Loucy (cell line): ENCODE data around the gene CST5.

ENCODE experiments used
- H2AFZ ChIP-seq: fragments of 200-600 bp; sonication (generic); 2 replicates; pipeline ENCODE4 v1.6.0; 2016; ENCODE audit warnings: antibody characterized with exemption, mild to moderate bottlenecking, low read length, moderate library complexity
- H3F3A ChIP-seq: fragments of 200-600 bp; 2 replicates; pipeline ENCODE4 v1.6.0; 2016; ENCODE audit warnings: antibody characterized with exemption, low read depth, mild to moderate bottlenecking
- H3K27me3 ChIP-seq: fragments of 200-600 bp; sonication (generic); 2 replicates; pipeline ENCODE4 v1.6.1; 2014; ENCODE audit warnings: low read length, mild to moderate bottlenecking; ENCODE audit not compliant: insufficient read depth, poor library complexity, severe bottlenecking
- H3K36me3 ChIP-seq: fragments of 200-600 bp; sonication (generic); 2 replicates; pipeline ENCODE4 v1.6.1; 2016; ENCODE audit warnings: low read length; ENCODE audit not compliant: insufficient read depth
- H3K4me1 ChIP-seq: fragments of 200-600 bp; sonication (generic); 2 replicates; pipeline ENCODE4 v1.5.1; 2014; ENCODE audit warnings: low read length, mild to moderate bottlenecking; ENCODE audit not compliant: insufficient read depth, poor library complexity, severe bottlenecking
- H3K4me2 ChIP-seq: fragments of 200-600 bp; sonication (generic); 2 replicates; pipeline ENCODE4 v1.6.0; 2014; ENCODE audit warnings: antibody characterized with exemption, low read length, low read depth, mild to moderate bottlenecking; ENCODE audit not compliant: poor library complexity, severe bottlenecking
- H3K4me3 ChIP-seq: fragments of 200-600 bp; sonication (generic); 2 replicates; pipeline ENCODE4 v1.5.1; 2014; ENCODE audit warnings: low read length, mild to moderate bottlenecking, mixed read lengths; ENCODE audit not compliant: poor library complexity, severe bottlenecking
- H3K79me2 ChIP-seq: fragments of 200-600 bp; sonication (generic); 2 replicates; pipeline ENCODE4 v1.6.1; 2014; ENCODE audit warnings: low read length; ENCODE audit not compliant: insufficient read depth
- H3K9ac ChIP-seq: fragments of 200-600 bp; sonication (generic); 2 replicates; pipeline ENCODE4 v1.6.0; 2014; ENCODE audit warnings: mild to moderate bottlenecking, low read depth, low read length, moderate library complexity; ENCODE audit not compliant: poor library complexity, severe bottlenecking
- H3K9me2 ChIP-seq: fragments of 200-600 bp; sonication (generic); replicated peaks from 2 replicates; pipeline ENCODE4 v1.6.1; 2016; ENCODE audit warnings: low read depth, low read length, mixed read lengths
- H3K9me3 ChIP-seq: fragments of 200-600 bp; sonication (generic); 2 replicates; pipeline ENCODE4 v1.6.1; 2014; ENCODE audit warnings: mild to moderate bottlenecking, antibody characterized with exemption, low read length, low read depth; ENCODE audit not compliant: insufficient read depth
- H4K20me1 ChIP-seq: fragments of 200-600 bp; sonication (generic); 2 replicates; pipeline ENCODE4 v1.6.0; 2014; ENCODE audit warnings: antibody characterized with exemption, low read length, mild to moderate bottlenecking; ENCODE audit not compliant: insufficient read depth, poor library complexity, severe bottlenecking
- CTCF ChIP-seq: fragments of 200-600 bp; sonication (generic); conservative IDR thresholded peaks from 2 replicates; pipeline ENCODE4 v1.5.1; 2014; ENCODE audit warnings: mild to moderate bottlenecking, antibody characterized with exemption, low read length
- EZH2phosphoT487 ChIP-seq: fragments of 200-600 bp; IDR thresholded peaks from 2 replicates; pipeline ENCODE4 v1.6.1; 2018; ENCODE audit warnings: antibody characterized with exemption, mild to moderate bottlenecking, moderate library complexity, borderline replicate concordance

CST5 gene

GRCh38 chr20:23872065-23872464, 7.5 kb downstream of the CST5 start:
- H3K27me3 ChIP-seq, result no peaks in the 10 kb centered on the region
- H3K9me2 ChIP-seq, result no peaks in the 10 kb centered on the region
- no peak overlapping the region for H3K4me2 ChIP-seq
- H3K9me3 ChIP-seq, result no peaks in the 10 kb centered on the region
- H3K79me2 ChIP-seq, result no peaks in the 10 kb centered on the region
- H3K4me1 ChIP-seq, result peaks cover 30% of the 10 kb centered on the region
- H3F3A ChIP-seq, result no peaks in the 10 kb centered on the region
- H3K4me3 ChIP-seq, result no peak overlapping the region
- no peak overlapping the region for H3K9ac ChIP-seq
- no peaks in the 10 kb centered on the region for H3K36me3 ChIP-seq
- no peak overlapping the region for H2AFZ ChIP-seq
- no peak for TF ChIP-seq CTCF
- no peak for TF ChIP-seq EZH2phosphoT487
- H4K20me1 ChIP-seq, result no peaks in the 10 kb centered on the region

GRCh38 chr20:23870461-23870860, 9.1 kb downstream of the CST5 start:
- H3K4me2 ChIP-seq, result no peak overlapping the region
- no peak overlapping the region for H3K9ac ChIP-seq
- no peaks in the 10 kb centered on the region for H3K36me3 ChIP-seq
- peaks cover 27% of the 10 kb centered on the region for H3K4me1 ChIP-seq
- no peaks in the 10 kb centered on the region for H3K27me3 ChIP-seq
- no peaks in the 10 kb centered on the region for H3K9me2 ChIP-seq
- H3K79me2 ChIP-seq, result no peaks in the 10 kb centered on the region
- TF ChIP-seq CTCF (no peak), EZH2phosphoT487 (no peak)
- no peak overlapping the region for H3K4me3 ChIP-seq
- no peaks in the 10 kb centered on the region for H4K20me1 ChIP-seq
- no peaks in the 10 kb centered on the region for H3F3A ChIP-seq
- H2AFZ ChIP-seq, result no peak overlapping the region
- no peaks in the 10 kb centered on the region for H3K9me3 ChIP-seq

GRCh38 chr20:23869520-23869919, 10.0 kb downstream of the CST5 start:
- TF ChIP-seq EZH2phosphoT487 (no peak), CTCF (no peak)
- Histone ChIP-seq H3K27me3 (no peaks in the 10 kb centered on the region), H4K20me1 (no peaks in the 10 kb centered on the region), H3K4me2 (no peak overlapping the region), H2AFZ (no peak overlapping the region), H3K4me3 (no peak overlapping the region), H3K4me1 (peaks cover 18% of the 10 kb centered on the region), H3K9me3 (no peaks in the 10 kb centered on the region), H3K9me2 (no peaks in the 10 kb centered on the region), H3K79me2 (no peaks in the 10 kb centered on the region), H3F3A (no peaks in the 10 kb centered on the region), H3K36me3 (no peaks in the 10 kb centered on the region), H3K9ac (no peak overlapping the region)
